Fibroblast of the aortic adventitia (primary cell): ENCODE measurements around the gene SLITRK4. TPM values are rescaled to one million over a fixed set of nuclear protein-coding genes. Genes with fewer than 3 reads are reported as not detected.

Source experiments
- DNase-seq: peaks from one replicate; pipeline ENCODE4 v3.0.0-alpha.2; 2010; ENCODE audit warnings: low read depth
- H3K4me3 ChIP-seq: 2 replicates; pipeline ENCODE4 v1.5.1; 2011; ENCODE audit warnings: low read depth, mild to moderate bottlenecking, control low read depth, low read length, moderate library complexity
- CTCF ChIP-seq: IDR thresholded peaks from 2 replicates; pipeline ENCODE4 v1.5.1; 2011; ENCODE audit warnings: mild to moderate bottlenecking, low read length, control low read depth, inconsistent platforms; ENCODE audit not compliant: insufficient read depth
- total RNA-seq: library from RNA; depleted of rRNA; stranded (reverse); fragments of >200 nt; gene quantifications from 2 replicates; pipeline ENCODE4 v1.2.3, GENCODE V29; 2012; ENCODE audit warnings: low replicate concordance

The SLITRK4 gene
- total RNA-seq, 1 donor: 0.99 TPM

GRCh38 chrX:143632625-143633410, 3.1 kb downstream of the SLITRK4 start:
- no peak for DNase-seq
- H3K4me3 ChIP-seq: no peak overlapping the region
- TF ChIP-seq CTCF: no peak

GRCh38 chrX:143623657-143624056, 12.2 kb downstream of the SLITRK4 start:
- no peak for TF ChIP-seq CTCF
- no peak for DNase-seq
- no peak overlapping the region for H3K4me3 ChIP-seq

- TF ChIP-seq CTCF: no peak
- DNase-seq: no peak
- no peak overlapping the region for H3K4me3 ChIP-seq
Observed at GRCh38 chrX:143621276-143621675, 14.6 kb downstream of the SLITRK4 start.

GRCh38 chrX:143615851-143616250, 20.1 kb downstream of the SLITRK4 start:
- no peak overlapping the region for H3K4me3 ChIP-seq
- TF ChIP-seq CTCF: no peak
- no peak for DNase-seq

GRCh38 chrX:143601809-143602208, 34.1 kb downstream of the SLITRK4 start:
- no peak for DNase-seq
- H3K4me3 ChIP-seq: no peak overlapping the region
- TF ChIP-seq CTCF: no peak

GRCh38 chrX:143581240-143581639, 54.7 kb downstream of the SLITRK4 start:
- no peak overlapping the region for H3K4me3 ChIP-seq
- TF ChIP-seq CTCF: no peak
- no peak for DNase-seq

DNA sequence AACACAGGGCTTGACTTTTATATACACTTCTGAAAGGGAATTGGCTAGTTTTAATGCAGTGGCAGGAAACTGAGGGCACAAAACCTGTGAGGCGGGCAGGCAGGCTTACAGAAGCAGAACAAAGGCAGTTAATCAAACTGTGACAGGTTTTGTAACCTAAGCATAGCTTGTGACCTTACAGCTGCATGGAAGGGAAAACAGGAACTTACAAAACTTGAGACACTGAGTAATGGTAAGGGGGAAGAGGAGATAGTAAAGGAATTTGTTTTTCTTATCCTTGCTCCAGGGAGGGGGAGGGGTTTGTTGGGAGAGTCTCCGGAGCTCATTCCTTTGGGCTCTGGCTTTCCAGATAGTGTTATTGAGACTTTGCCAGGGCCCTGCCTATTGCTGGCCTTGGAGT, 55.6 kb downstream of the SLITRK4 start:
- H3K4me3 ChIP-seq: no peak overlapping the region
- no peak for TF ChIP-seq CTCF
- DNase-seq: no peak
